Measurements from ENCODE around the gene PPP1R13B. TPM values are rescaled to one million over a fixed set of nuclear protein-coding genes. Genes with fewer than 3 reads are reported as not detected.

The PPP1R13B gene
- polyA plus RNA-seq, 1 donor (not counting 4 experiments of a cell fraction or from before 2014, with no cell fraction given) = 7.7 TPM

DNA sequence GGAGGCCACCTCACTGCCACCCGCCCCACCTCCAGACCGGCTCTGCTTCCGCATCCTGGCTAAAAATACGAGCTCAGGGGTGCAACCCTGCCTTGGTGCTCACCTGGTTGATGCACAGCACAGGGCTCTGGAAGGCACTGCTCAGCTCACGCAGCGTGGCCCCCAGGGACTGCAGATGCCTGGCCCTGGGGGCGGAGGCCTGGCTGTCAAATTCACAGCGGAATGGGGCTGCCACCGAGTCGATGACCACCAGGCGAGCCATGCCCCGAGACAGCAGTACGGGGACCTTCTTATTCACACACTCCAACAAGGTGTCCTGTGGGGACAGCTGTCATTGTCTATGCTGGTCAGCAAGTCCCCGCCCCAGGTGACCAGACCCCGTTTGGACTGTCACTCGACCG lies 148.1 kb downstream of the PPP1R13B start:
- dilution Hi-C loops (cut with MboI; ENCODE audit: extremely low pct_ligation_motif_present, low sequenced_read_pairs) = no loop called here
- TF ChIP-seq, protein P1, sequence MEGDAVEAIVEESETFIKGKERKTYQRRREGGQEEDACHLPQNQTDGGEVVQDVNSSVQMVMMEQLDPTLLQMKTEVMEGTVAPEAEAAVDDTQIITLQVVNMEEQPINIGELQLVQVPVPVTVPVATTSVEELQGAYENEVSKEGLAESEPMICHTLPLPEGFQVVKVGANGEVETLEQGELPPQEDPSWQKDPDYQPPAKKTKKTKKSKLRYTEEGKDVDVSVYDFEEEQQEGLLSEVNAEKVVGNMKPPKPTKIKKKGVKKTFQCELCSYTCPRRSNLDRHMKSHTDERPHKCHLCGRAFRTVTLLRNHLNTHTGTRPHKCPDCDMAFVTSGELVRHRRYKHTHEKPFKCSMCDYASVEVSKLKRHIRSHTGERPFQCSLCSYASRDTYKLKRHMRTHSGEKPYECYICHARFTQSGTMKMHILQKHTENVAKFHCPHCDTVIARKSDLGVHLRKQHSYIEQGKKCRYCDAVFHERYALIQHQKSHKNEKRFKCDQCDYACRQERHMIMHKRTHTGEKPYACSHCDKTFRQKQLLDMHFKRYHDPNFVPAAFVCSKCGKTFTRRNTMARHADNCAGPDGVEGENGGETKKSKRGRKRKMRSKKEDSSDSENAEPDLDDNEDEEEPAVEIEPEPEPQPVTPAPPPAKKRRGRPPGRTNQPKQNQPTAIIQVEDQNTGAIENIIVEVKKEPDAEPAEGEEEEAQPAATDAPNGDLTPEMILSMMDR (optimal IDR thresholded peaks at IDR 0.05 in 1 of 3, IDR thresholded peaks at IDR 0.05 in 1 of 3, conservative IDR thresholded peaks at IDR 0.05 in 1 of 3; ENCODE audit: extremely low read depth in 1 of 3, insufficient read depth in 2 of 3, low read length in 3 of 3) = no peak
- TF ChIP-seq EZH2 (IDR thresholded peaks at IDR 0.05; ENCODE audit: low read length) = no peak
- Histone ChIP-seq H3K27ac (ENCODE audit: control insufficient read depth, insufficient read depth, low read length) (no peak overlapping the region), H3K4me1 (ENCODE audit: control insufficient read depth, extremely low read depth, insufficient read depth, low read length) (peaks cover 15% of the 10 kb centered on the region), H2AFZ (ENCODE audit: control insufficient read depth, low read length) (no peak overlapping the region), H3K36me3 (ENCODE audit: control insufficient read depth in 2 of 2, extremely low read depth in 1 of 2, insufficient read depth in 2 of 2, low read length in 2 of 2) (peaks cover 36 to 42% of the 10 kb centered on the region in 2 experiments), H3K9me1 (ENCODE audit: control insufficient read depth, extremely low read depth, insufficient read depth, low read length) (no peaks in the 10 kb centered on the region), H3K9ac (ENCODE audit: control insufficient read depth, extremely low read depth, insufficient read depth, low read length) (no peak overlapping the region), H3K79me2 (ENCODE audit: control insufficient read depth, insufficient read depth, low read length) (peaks cover 13% of the 10 kb centered on the region), H4K20me1 (ENCODE audit: control insufficient read depth, extremely low read depth, insufficient read depth, low read length) (peaks cover 12% of the 10 kb centered on the region), H3K4me3 (ENCODE audit: control insufficient read depth in 2 of 3, extremely low read depth in 1 of 3, insufficient read depth in 2 of 3, low read depth in 1 of 3, low read length in 3 of 3) (no peak overlapping the region), H3K4me2 (ENCODE audit: control insufficient read depth, extremely low read depth, insufficient read depth, low read depth, low read length) (no peak overlapping the region), H3K27me3 (ENCODE audit: control insufficient read depth, extremely low read depth, insufficient read depth, low read length) (no peaks in the 10 kb centered on the region), H3K9me3 (ENCODE audit: control insufficient read depth, low read depth, low read length) (no peaks in the 10 kb centered on the region)
- DNase-seq (ENCODE audit: low read depth, low spot score) = no peak
- no peak for FAIRE-seq

DNA sequence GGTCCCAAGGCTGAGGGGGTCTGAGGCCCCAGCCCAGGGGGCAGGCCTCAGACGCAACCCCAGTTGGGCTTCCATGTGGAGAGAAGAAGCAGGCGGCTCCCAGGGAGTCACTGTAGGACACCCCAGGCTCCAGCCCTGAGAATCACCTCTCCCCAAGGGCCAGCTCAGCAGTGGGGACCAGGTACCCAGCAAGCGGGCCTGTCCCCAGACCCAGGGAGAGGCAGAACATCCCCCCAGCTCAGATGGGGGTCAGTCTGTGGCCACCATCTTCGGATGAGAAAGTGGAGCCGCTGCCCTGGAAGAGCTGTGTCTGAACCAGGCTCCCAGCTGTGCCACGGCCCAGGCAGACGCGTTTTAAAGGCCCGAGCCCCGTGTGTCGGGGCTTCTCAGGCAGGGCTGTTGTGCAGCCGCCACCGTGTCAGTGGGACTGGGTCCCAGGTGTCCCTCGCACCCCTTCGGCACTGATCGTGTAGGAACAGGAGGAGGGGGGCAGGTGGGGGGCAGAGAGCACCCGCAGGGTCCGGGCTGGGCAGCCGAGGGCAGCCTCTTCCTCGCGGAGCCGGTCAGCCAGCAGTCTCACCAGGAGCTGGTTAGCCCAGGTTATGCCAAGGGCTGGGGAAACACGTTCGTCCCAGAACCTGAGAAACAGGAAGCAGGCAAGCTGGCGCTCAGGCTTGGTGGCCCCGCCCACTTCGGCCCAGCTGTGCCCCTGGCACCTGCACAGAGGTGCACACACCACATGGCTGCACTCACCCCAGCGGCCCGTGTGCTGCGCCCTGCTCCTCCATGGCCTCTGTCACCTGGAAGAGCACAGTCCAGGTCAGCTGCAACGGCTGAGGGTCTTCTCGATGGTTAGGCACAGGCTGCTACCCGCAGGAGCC lies 148.8 kb downstream of the PPP1R13B start:
- H3K27ac ChIP-seq (ENCODE audit: control insufficient read depth, insufficient read depth, low read length) = peak overlapping the region; percentile 26

More for the DNA sequence above, 148.8 kb downstream of the PPP1R13B start:
- no peaks in the 10 kb centered on the region for H3K9me3 ChIP-seq (ENCODE audit: control insufficient read depth, low read depth, low read length)
- H3K79me2 ChIP-seq (ENCODE audit: control insufficient read depth, insufficient read depth, low read length) = peaks cover 13% of the 10 kb centered on the region
- H3K27me3 ChIP-seq (ENCODE audit: control insufficient read depth, extremely low read depth, insufficient read depth, low read length) = no peaks in the 10 kb centered on the region
- H3K9ac ChIP-seq (ENCODE audit: control insufficient read depth, extremely low read depth, insufficient read depth, low read length) = peak overlapping the region; percentile 22
- no peak overlapping the region for H2AFZ ChIP-seq (ENCODE audit: control insufficient read depth, low read length)
- FAIRE-seq (peak; percentile 49), DNase-seq (ENCODE audit: low read depth, low spot score) (no peak)
- no peak overlapping the region for H3K4me3 ChIP-seq (ENCODE audit: control insufficient read depth in 2 of 3, extremely low read depth in 1 of 3, insufficient read depth in 2 of 3, low read depth in 1 of 3, low read length in 3 of 3)
- TF ChIP-seq, protein P1 (optimal IDR thresholded peaks at IDR 0.05 in 1 of 3, IDR thresholded peaks at IDR 0.05 in 1 of 3, conservative IDR thresholded peaks at IDR 0.05 in 1 of 3; ENCODE audit: extremely low read depth in 1 of 3, insufficient read depth in 2 of 3, low read length in 3 of 3) = no peak
- no peak for TF ChIP-seq EZH2 (IDR thresholded peaks at IDR 0.05; ENCODE audit: low read length)
- peaks cover 15% of the 10 kb centered on the region for H4K20me1 ChIP-seq (ENCODE audit: control insufficient read depth, extremely low read depth, insufficient read depth, low read length)
- dilution Hi-C loops (cut with MboI; ENCODE audit: extremely low pct_ligation_motif_present, low sequenced_read_pairs) = no loop called here
- H3K9me1 ChIP-seq (ENCODE audit: control insufficient read depth, extremely low read depth, insufficient read depth, low read length) = no peaks in the 10 kb centered on the region
- H3K4me1 ChIP-seq (ENCODE audit: control insufficient read depth, extremely low read depth, insufficient read depth, low read length) = peaks cover 18% of the 10 kb centered on the region
- H3K36me3 ChIP-seq (ENCODE audit: control insufficient read depth in 2 of 2, extremely low read depth in 1 of 2, insufficient read depth in 2 of 2, low read length in 2 of 2) = peaks cover 37 to 43% of the 10 kb centered on the region in 2 experiments
- no peak overlapping the region for H3K4me2 ChIP-seq (ENCODE audit: control insufficient read depth, extremely low read depth, insufficient read depth, low read depth, low read length)
